NCI-H69 (cell line): ENCODE data around the gene CNMD.
A peak's percentile ranks its signal among the peaks of the same experiment; 100 is the strongest.
"Not testable (repeated sequence)": the region's sequence is repeated elsewhere in the genome, so short reads cannot be mapped to it uniquely, and the experiment has no call there.

ENCODE experiments used
- DNase-seq: peaks from one replicate; lab custom pipeline; 2025; lab: John Stamatoyannopoulos, UW

Gene CNMD

GRCh38 chr13:52686376-52686775 lies 53.2 kb downstream of the CNMD start:
- DNase-seq, result no peak

DNA sequence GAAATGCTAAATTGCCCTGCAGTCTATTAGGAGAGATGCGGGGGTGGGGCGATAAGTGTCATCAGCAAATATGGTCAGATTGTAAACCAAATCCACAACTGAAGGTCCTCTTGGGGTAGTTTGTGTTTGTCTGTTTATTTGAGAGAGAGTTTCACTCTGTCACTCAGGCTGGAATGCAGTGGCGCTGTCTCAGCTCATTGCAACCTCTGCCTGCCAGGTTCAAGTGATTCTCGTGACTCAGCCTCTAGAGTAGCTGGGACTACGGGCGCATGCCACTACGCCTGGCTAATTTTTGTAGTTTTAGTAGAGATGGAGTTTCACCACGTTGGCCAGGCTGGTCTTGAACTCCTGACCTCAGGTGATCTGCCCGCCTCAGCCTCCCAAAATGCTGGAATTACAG lies 53.8 kb downstream of the CNMD start:
- not testable (repeated sequence) for DNase-seq

GRCh38 chr13:52677823-52678222 lies 61.8 kb downstream of the CNMD start:
- no peak for DNase-seq

GRCh38 chr13:52673465-52673864 lies 66.2 kb downstream of the CNMD start:
- DNase-seq, result no peak

- no peak for DNase-seq
Measured at GRCh38 chr13:52670726-52671125, 68.9 kb downstream of the CNMD start.

- no peak for DNase-seq
Measured at GRCh38 chr13:52669677-52670076, 69.9 kb downstream of the CNMD start.

DNA sequence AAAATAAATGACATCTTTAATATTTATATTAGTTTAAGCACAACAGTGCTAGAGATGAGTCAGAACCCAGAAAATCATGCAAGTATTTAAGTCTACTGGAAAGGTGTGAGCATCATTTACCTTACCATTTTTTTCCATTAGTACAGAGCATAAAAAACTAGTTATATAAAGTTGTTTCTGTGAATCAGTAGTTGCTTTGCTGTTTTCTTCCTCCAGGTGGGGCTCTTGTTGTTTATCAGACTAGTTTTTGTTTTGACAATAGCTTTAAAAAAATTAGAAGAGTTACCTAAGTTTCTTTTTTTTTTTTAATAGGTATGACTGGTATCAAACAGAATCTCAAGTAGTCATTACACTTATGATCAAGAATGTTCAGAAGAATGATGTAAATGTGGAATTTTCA lies 74.3 kb downstream of the CNMD start:
- DNase-seq, result peak; percentile 20

- no peak for DNase-seq
Measured at GRCh38 chr13:52664272-52664671, 75.3 kb downstream of the CNMD start.

DNA sequence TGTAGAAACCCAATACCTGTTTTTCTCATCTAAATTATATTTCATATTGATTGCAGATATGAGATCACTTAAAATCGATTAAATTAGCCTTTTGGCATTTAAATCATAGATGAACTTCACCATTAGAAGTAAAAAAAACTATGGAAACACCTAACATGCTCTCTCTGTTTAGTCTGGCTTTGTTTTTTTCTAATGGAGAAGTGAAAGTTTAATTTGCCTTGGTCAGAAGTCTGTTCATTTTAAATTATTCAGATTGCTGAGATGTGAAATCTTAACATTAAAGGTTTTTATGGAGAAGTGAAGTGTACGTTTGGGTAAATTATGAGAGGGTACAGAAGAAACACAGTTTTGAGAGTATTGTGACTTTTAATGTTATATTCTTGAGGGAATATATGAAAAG lies 80.3 kb downstream of the CNMD start:
- no peak for DNase-seq
